Retinal pigment epithelial cell (primary cell): ENCODE measurements around the gene MED12L.

Source experiments
- DNase-seq: peaks from one replicate; pipeline ENCODE4 v3.0.0-alpha.2; 2010; ENCODE audit warnings: low read depth
- H3K4me3 ChIP-seq: 2 replicates; pipeline ENCODE4 v1.5.1; 2011; ENCODE audit warnings: mild to moderate bottlenecking, low read length, control low read depth, moderate library complexity
- CTCF ChIP-seq: conservative IDR thresholded peaks from 2 replicates; pipeline ENCODE4 v1.5.1; 2011; ENCODE audit warnings: low read depth, low read length, control low read depth, inconsistent platforms

Gene MED12L

GRCh38 chr3:151357463-151357850 is 272.0 kb downstream of the MED12L start:
- H3K4me3 ChIP-seq: no peak overlapping the region
- no peak for TF ChIP-seq CTCF
- no peak for DNase-seq

- peak; percentile 37 for DNase-seq
- no peak for TF ChIP-seq CTCF
- no peak overlapping the region for H3K4me3 ChIP-seq
Observed at GRCh38 chr3:151362751-151363174, 277.3 kb downstream of the MED12L start.

- DNase-seq: no peak
- no peak overlapping the region for H3K4me3 ChIP-seq
- no peak for TF ChIP-seq CTCF
Observed at GRCh38 chr3:151366993-151367392, 281.5 kb downstream of the MED12L start.

- H3K4me3 ChIP-seq: no peak overlapping the region
- TF ChIP-seq CTCF: no peak
- no peak for DNase-seq
Observed at GRCh38 chr3:151367448-151367847, 282.0 kb downstream of the MED12L start.

GRCh38 chr3:151371526-151371925 is 286.1 kb downstream of the MED12L start:
- TF ChIP-seq CTCF: no peak
- DNase-seq: no peak
- H3K4me3 ChIP-seq: no peak overlapping the region

- no peak for TF ChIP-seq CTCF
- no peak for DNase-seq
- no peak overlapping the region for H3K4me3 ChIP-seq
Observed at GRCh38 chr3:151372063-151372820, 286.8 kb downstream of the MED12L start.

- H3K4me3 ChIP-seq: no peak overlapping the region
- no peak for TF ChIP-seq CTCF
- DNase-seq: no peak
Observed at GRCh38 chr3:151377768-151378385, 292.4 kb downstream of the MED12L start.
